ENCODE results near the gene CD93. TPM values are rescaled to one million over a fixed set of nuclear protein-coding genes. Genes with fewer than 3 reads are reported as not detected.
A peak's percentile ranks its signal among the peaks of the same experiment; 100 is the strongest.

Gene CD93
- total RNA-seq, 1 donor from 2014 or later = 46.7 TPM

DNA sequence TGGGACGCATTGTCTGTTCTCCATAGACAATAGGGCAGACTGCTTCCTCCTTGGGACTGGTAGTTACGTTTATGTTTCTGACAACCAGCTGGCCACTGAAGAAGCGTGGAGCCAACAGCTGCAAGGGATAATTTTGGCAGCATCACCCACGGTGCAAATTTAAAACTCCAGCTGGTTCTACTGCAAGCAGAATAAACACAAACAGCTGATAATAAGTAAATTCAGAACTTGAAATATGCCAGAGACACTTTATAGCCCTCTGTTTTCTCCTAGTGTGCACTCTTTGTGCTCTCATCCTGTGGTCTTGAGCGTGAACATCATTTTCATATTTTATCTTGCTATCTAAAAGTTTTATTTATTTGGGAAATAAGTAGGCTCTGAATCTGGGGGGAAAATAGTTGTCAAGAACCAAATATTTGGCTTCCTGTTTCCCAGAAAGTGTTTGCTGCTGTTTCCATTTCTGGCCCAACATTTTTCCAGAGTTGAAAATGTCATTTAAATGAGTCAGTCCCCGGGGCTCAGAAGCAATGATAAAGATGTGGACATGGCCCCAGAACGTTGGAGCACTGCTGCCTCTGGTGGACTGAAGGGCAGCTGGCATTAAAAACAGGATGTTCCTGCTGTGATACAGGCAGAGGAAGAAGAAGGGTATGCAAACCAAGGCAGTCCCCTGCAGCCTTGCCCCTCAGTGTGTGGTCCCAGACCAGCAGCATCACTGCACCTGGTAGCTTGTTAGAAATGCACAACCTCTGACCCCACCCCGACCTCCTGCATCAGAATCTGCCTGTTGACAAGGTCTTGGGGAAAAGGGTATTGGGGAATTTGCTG lies 24.2 kb downstream of the CD93 start:
- DNase-seq (ENCODE audit: low spot score) = peak; percentile 86

DNA sequence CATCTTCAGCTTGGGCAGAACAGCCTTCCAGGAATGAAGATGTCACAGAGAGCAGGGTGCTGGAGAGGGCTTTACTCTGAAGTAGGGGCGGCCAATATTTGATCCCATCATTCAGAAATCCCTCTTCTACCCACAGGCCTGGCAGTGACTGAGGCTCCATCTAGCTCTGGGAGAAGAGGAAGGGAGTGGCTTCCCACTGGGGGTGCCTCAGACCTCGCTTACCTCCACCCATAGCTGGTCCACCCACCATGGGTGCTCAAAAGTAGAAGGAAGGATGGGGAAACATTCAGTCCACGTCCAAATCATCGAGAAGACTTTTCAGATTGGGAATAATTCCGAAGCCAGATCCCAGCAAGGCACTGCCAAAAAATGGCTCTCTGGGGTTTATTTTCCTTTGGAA lies 24.9 kb downstream of the CD93 start:
- no peak for DNase-seq (ENCODE audit: low spot score)

DNA sequence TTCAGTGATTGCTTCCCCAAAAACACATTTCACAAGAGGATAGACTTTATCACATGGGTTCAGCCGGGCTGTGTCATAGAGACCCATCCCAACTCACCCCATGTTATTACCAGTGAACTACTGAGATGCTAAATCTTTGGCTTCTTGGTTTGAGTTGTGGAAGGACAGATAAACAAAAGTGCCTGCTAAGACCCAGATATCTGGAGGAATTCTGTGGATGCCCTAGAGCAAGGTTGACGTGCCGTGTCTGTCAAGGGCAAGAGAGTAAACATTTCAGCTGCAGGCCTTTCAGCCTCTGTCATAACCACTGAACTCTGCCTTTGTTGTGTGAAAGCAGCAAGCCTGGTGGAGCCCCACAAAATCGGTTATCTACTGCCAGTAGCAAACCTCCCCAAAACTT lies 25.5 kb downstream of the CD93 start:
- no peak for DNase-seq (ENCODE audit: low spot score)

DNA sequence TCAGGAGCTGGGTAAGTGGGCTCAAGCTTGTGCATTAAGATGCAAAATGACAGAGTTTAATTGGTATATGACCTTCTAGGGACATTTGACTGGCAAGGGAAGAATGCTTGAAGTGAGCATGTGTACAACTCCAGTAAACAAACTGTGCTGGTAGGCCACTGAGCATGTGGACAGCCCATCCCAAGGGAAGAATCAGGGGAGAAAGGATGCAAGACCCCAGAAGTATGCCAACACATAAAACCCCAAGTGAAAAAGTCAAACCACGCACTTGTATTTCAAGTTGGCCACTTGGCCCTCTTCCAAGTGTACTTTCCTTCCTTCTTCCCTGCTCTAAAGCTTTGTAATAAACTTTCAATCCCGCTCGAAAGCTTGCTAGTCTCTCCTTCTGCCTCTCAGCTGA lies 26.3 kb downstream of the CD93 start:
- DNase-seq (ENCODE audit: low spot score) = peak; percentile 42

DNA sequence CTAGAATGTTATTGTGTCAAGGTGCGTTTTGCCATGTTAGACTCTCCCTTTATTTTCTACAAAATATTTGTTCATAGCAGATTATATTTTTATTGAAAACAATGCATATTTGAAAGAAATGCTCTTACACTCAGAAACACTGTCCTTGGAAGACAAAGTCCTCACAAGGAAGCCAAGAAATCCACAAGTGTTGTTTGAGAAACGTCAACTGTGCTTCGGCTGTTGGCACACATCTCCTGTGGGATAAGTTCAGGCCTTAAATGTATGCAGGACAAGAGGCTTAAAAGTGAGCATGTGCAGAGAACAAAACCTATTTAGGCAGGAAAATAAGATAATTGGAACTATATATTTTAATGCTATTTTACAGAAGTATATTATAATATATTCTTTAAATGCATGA lies 27.1 kb downstream of the CD93 start:
- DNase-seq (ENCODE audit: low spot score) = no peak

DNA sequence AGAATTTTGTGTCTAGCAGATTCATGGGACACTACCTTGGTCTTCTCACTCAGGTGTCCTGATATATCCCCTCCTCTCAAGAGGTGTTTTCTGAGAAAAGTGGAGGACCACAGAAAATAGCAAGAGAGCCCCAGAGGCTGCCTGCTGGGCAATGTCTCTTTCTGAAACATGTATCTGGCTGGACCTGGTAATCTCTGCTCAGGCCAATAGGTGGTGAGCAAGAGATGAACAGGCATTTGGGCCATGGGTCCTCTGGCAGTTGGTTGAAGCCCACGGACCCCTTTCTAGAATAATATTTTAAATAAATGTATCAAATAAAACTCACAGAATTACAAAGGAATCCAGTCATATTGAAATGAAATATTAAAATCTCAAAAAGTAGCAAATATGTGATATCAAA lies 27.9 kb downstream of the CD93 start:
- no peak for DNase-seq (ENCODE audit: low spot score)

DNA sequence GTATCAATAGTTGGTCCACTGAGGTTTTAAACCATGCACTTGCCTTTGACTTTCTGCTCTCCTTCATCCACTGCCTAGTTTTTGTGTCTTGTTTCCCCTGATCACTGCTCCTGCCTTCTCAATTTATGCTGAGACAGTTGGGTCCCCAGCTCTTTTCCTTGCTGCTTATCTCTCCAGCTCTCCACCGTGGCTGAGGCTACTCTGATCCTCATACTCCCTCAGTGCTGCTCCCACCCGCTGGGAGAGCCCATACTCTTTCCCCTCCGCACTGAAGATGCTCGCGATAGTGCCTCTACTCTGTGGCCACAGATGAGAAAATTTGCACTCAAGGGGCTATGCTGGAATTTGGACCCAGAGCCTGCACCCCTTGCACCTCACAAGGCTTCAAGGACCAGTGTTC lies 33.2 kb downstream of the CD93 start:
- DNase-seq (ENCODE audit: low spot score) = no peak

DNA sequence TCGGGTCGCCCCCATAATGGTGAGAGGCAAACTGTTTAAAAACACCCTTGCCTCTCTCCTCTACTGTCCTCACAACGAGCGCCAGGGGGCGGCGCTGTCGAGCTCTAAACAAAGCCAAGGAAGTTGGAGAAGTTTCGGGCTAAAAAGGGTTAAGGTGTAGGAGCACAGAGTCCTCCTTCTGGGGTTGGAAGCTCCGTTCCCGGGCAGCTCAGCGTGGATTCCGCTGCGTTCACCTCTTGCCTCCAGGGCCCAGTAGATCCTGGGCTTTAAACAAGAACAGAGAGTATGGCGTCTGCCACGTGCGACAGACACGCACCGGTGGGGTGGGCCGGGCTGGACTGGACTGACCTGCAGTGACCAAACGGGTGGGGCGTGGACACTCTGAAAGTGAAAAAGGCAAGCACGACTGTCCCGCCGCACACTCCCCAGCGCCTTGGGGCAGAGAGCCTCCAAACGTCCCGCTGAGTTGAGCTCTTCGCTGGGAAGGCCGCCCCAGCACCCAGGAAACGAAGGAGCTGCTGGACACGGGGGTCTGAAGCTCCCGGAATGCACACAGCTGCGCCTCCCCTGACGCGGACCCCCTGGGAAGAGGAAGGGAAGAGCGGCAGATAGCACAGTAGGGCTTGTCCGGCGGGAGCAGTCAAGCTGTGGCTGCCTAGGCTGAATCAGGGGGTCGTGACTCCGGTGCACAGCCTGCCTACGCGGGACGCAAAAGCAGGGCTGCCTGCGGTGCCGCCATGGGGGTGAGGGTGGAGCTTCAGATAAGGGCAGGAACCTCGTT lies 35.1 kb downstream of the CD93 start:
- peak; percentile 93 for DNase-seq (ENCODE audit: low spot score)

DNA sequence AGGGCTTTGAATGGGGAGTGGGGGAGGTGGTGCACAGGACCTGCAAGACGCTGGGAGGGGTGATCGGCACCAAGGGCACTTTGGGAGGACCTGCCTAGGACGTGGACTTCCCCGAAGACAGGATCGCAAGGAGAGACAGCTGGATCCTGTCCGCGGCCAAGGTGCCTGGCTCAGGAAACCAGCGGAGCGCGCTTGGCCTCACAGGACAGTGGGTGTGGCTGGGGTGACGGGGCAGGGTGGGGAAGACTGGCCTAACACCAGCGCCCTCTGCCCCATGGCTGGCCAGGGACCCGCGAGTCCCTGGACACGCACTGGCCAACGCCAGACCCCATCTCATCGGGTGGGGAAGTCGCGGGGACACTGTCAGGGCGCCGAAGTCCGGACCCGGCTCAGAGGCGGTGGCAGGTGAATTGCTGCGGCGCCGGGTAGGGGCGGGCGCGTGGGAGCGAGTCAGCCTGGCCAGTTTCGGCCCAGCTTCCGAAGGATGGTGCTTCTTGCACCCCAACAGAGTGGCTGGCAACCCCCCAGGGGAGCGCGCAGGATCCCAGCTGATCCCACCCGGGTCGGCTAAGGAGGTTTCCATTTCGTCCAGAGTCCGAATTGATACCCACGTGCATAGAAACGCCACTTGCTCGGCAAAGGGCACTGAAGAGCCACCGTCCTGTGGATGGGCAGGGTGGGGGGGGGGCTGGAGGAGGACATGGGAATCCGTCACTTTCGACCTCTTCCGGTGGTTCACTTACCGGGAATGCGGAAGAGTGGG lies 35.9 kb downstream of the CD93 start:
- DNase-seq (ENCODE audit: low spot score) = no peak

DNA sequence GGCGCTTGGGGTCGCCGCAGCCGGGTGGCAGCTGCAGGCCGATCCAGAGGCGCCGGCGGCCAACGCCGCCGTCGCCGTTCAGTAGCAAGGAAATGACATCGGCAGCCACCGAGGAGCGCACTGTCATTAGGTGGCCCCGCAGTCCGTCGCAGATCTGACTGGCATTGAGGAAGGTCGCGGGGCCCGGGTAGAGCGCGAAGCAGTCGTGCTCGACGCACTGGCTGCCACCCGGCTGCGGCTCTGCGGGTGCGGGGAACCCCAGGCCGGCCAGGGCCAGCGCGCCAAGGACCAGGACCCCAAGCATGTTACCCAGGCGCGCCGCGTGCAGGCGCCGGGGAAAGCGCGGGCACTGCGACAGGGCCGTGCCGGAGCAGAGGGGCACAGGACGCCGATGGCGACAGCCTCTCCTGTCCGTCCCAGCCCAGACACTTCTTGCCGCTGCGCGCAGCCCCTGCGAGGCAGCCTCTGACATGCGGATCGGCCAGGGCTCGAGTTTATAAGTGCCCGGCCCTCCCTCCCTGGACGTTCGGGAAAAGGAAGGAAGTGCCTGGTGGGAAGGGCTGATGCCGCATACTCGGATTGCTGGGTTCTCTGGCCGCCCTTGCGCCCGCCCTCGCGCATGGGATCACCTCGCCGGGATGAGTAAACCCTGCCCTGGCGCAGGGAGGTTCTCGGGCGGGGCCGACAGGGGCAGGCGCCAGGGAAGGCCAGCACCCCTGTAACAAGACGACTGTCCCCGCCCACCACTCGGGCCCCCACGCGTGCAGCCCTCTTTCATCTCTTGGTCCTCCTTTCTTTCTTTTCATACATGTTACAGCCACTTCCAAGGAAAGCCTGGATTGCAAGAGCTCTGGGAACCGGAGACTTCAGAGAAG lies 36.7 kb downstream of the CD93 start, which contains the start of gene THBD:
Gene THBD, minus strand, starts transcription at position 472 of the 875 bp plus-strand sequence. Its CDS starts 168 bp downstream, at position 304.
- peak; percentile 83 for DNase-seq (ENCODE audit: low spot score)

DNA sequence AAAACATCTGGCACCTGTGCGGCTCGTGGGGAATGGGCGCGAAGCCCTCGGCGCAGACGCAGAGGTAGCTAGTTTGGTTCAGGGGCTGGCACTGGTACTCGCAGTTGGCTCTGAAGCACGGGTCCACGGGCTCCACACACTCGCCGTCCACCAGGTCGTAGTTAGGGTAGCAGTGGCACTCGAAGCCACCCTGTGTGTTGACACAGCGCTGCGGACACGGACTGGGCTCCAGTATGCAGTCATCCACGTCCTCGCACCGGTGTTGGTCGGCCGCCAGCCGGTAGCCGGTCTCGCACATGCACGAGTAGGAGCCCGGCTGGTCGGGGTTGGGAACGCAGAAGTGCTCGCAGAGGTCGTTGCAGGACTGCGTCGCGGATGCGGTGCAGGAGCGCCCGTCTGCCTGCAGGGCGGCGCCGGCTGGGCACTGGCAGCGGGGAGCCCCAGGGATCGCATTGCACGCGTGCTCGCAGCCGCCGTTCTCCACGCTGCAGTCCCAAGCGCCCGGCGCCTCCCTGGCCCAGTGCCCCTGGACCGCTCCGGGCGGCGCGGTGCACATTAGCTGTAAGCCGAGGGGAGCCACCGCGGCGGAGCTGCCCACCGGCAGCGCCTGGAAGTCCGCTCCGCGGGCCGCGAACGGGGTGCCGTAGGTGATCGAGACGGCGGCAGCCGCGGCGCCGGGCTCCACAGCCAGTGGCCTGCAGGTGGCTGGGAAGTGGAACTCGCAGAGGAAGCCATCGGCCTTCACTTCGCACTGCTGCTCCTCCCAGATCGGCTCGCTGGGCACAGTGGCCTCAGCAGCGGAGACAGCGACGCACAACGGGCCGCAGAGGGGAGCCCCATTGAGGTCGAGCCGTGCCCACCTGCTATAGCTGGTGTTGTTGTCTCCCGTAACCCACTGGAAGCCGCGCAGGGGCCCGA lies 37.6 kb downstream of the CD93 start:
- peak; percentile 41 for DNase-seq (ENCODE audit: low spot score)

DNA sequence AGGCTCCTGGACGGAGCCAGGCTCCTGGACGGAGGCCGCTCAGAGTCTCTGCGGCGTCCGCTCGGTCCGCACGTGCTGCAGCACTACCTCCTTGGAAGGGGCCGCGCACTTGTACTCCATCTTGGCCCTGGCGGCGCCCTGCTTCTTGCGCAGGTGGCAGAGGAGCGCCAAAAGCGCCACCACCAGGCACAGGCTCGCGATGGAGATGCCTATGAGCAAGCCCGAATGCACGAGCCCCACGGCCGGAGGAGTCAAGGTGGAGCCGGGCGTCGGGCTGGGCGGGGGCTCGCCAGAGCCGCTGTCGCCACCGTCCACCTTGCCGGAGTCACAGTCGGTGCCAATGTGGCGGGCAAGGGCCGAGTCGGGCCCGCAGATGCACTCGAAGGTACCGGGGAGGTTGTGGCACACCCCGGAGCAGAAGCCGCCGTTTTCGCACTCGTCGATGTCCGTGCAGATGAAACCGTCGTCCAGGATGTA lies 38.3 kb downstream of the CD93 start:
- DNase-seq (ENCODE audit: low spot score) = no peak

DNA sequence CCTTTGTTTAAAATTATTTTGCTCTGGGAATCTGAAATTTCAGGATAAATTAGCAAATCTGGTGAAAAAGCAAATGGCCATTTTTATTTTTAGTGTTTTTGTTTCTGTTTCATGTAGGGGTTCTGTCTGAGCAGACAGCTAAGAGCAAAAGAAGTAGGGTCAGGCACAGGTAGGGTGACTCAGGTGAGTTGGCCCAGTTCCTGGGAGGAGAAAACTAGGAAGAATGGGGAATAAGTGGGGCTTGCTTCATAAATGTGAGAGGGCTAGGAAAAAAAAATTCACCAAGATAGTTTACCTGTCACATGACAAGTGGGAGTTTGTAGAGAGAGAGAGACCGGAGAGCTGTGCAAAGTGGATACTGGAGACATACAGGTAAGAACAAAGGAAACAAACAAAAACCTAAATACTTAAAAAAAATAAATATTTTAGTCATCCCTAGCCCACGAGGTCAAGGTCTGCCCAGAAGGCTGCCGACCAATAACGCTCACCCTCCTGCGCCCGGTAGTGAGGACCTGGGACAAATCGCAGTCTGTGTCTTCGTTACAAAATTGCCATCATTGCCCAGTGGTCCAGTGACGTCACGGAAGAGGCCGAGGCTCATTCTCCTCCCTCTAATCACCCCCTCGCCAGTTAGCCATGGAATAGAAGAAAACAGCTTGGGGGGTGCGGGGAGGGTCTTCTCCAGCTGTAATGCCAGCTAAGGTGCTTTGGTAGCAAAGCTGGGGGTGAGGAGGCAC lies 39.0 kb downstream of the CD93 start:
- no peak for DNase-seq (ENCODE audit: low spot score)

DNA sequence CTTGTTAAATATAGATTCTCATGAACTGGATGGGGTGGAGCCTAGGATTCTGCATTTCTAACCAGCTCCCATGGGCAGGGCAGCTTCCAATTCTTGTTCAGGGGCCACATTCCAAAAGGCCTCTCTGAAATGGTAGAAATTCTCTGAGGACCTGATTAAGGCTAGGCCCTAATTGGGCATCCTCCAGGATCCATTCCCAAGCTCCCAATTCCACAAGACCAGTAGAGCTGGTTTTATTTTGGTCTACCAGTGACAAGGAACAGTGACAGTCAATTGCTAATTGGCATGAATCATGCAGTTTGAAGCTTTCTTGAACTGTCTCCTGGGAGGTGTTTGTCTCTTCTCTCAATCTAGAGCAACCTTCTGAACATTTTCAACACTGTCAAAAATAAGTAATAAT lies 39.7 kb downstream of the CD93 start:
- DNase-seq (ENCODE audit: low spot score) = no peak

DNA sequence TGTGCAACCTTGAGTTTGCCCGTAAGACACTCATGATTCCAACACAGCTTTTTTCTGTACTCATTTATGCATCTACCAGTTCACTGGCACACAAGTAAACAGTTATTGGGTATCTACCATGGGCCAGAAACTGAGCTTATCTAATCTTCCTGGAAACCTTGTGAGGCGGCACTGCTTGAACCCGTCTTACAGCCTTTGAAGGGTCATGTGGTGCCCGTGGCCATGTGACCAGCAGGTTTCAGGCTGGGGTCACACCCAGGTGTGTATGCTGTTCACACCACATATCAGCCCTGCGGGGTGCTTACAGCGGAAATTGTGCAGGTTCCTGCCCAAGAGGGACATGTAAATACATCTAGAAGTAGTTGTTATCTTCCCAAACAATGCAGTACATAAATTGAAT lies 42.7 kb downstream of the CD93 start:
- DNase-seq (ENCODE audit: low spot score) = no peak

DNA sequence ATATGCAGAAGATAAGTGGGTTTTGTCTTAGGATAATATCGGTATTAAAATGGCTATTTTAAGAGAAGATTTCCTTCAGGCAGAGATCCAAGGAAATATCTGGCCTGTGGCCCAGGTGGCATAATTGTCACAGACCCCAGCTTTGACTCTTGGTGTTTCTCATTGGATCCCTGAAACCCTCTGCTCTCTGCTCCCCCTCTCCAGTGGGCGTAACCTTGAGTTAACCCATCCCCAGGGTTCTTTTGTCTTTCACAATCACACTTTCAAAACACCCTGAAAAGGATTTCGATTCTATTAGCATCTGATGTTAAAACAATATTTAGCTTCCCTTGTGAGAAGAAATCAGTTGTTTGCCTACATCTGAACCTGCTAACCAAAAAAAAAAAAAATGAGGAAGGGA lies 43.9 kb downstream of the CD93 start:
- DNase-seq (ENCODE audit: low spot score) = no peak

DNA sequence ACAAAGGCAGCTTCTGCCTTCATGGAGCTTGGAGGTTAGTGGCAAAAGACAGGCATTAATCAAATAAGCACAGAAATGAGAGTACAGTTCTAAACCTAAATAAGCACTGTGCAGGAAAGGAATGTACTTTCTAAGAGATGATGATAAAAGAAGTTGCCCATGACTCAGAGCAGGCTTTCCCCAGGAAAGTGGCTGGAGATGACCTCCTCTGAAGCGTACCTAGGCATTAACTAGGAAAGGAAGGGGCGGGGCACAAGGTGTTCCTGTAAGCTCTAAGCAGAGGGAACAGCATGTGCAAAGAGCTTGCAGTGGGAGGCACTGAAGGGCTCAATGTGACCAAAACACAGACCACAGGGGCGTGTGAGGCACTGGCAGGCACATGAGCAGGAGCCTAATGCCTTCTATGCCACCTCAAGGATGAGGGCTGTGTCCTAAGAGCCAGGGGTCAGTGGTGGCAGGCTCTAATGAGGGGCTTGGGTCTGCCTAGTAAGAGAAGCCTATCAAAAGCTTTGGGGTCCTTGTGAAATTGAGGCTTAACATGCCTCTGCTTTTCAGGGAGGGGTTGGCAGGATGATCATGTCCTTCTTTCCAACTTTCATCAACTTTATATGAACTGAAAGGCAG lies 46.1 kb downstream of the CD93 start:
- DNase-seq (ENCODE audit: low spot score) = no peak

DNA sequence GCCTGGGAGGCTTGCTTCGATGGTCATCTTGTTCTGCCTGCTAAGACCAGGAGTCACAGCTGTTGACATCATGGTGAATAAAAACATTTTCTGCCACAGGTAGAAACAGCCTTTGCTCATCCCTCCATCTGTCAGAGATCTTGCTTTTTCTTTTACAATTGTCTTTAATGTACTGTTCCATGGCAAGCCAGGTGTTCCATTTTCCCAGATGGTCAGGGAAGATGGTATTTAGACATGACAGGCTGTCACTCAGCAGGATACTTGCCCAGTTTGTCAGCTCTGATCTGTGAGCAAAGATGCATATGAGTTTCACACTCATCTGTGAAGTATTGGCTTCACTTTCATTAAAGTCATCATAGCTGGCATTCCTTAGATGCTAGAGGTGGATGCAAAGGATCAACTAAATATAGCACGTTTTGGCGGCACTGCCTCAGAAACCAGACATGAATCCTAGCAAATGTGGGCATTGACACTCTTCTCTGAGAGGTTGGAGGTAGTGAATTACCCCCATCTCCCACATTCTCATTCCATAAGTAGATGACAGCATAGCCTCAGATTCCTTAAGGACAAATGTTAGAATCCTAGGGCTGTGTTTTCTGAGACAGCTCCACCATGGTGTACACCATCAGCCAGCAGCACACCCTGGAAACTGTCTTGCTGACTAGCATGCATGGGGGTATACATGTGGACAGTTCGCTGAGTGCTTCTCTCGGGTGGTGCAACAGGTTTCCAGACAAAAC lies 46.8 kb downstream of the CD93 start:
- DNase-seq (ENCODE audit: low spot score) = no peak
